Kidney (tissue), 14 donors: Measurements from ENCODE around the gene MACROD2. TPM values are rescaled to one million over a fixed set of nuclear protein-coding genes. Genes with fewer than 3 reads are reported as not detected.

Experiments
- DNase-seq, 5 donors: peaks; one replicate each; pipeline ENCODE4 v3.0.0-alpha.2; 2013 to 2020
- FAIRE-seq: peaks from 2 replicates; lab custom pipeline; 2012; peaks lifted over from hg19 to GRCh38; lab: Jason Lieb, UNC
- H3K27ac ChIP-seq, 2 donors: one replicate each; pipeline ENCODE4 v1.7.0; 2013; ENCODE audit warnings: low read depth in 2 of 2, low read length in 2 of 2, inconsistent platforms in 1 of 2
- H3K27me3 ChIP-seq: one replicate; pipeline ENCODE4 v1.7.1; 2013; ENCODE audit warnings: low read length, inconsistent platforms; ENCODE audit not compliant: control insufficient read depth, insufficient read depth
- H3K36me3 ChIP-seq, 3 donors: one replicate each; pipeline versions ENCODE4 v1.7.0 to v1.7.1; 2013; ENCODE audit warnings: low read length in 3 of 3, control low read depth in 1 of 3, inconsistent platforms in 1 of 3; ENCODE audit not compliant: insufficient read depth in 3 of 3, control insufficient read depth in 2 of 3
- H3K4me1 ChIP-seq, 3 donors: one replicate each; pipeline versions ENCODE4 v1.7.0 to v1.7.1; 2013; ENCODE audit warnings: low read length in 3 of 3, inconsistent platforms in 1 of 3, low read depth in 1 of 3; ENCODE audit not compliant: control insufficient read depth in 2 of 3, insufficient read depth in 2 of 3
- H3K4me3 ChIP-seq, 3 donors: one replicate each; pipeline versions ENCODE4 v1.7.0 to v1.8.1; 2013; ENCODE audit warnings: low read length in 3 of 3, control low read depth in 1 of 3, inconsistent platforms in 1 of 3
- H3K9ac ChIP-seq, 3 donors: one replicate each; pipeline versions ENCODE4 v1.7.0 to v1.7.1; 2013; ENCODE audit warnings: low read length in 3 of 3, control low read depth in 1 of 3, inconsistent platforms in 1 of 3
- H3K9me3 ChIP-seq, 3 donors: one replicate each; pipeline versions ENCODE4 v1.7.0 to v1.7.1; 2013; ENCODE audit warnings: low read length in 3 of 3, control low read depth in 1 of 3, inconsistent platforms in 1 of 3; ENCODE audit not compliant: control insufficient read depth in 2 of 3, insufficient read depth in 1 of 3
- CTCF ChIP-seq: IDR thresholded peaks from 3 replicates; pipeline ENCODE4 v1.5.1; 2012; ENCODE audit warnings: mild to moderate bottlenecking, moderate library complexity, borderline replicate concordance; ENCODE audit not compliant: insufficient read depth; ENCODE audit errors: extremely low read depth
- intact Hi-C: fragments of 100-400 bp; cut with DNase I; formaldehyde crosslinking; loops from one replicate; pipeline ENCODE4 v1.11.1; 2022
- polyA plus RNA-seq: library from polyadenylated mRNA; stranded (reverse); fragments of 350-450 nt; fragmentation: Illumina TruSeq; extraction: RNeasy Lipid Tissue Mini Kit (QIAGEN cat#74804); gene quantifications from one replicate; pipeline ENCODE4 v1.2.3, GENCODE V29; 2014; ENCODE audit warnings: low read depth, low replicate concordance; ENCODE audit not compliant: insufficient read depth
- total RNA-seq: library from RNA; stranded (reverse); fragmentation: NEBNext Ultra II Directional; extraction: Animal tissue kit (Norgen Biotek cat#: 25700); gene quantifications from one replicate; pipeline ENCODE4 v1.2.1, GENCODE V29; 2021
- donor health status: control.
- donor health status: control.
- donor health status: control.
- donor health status: control.
- donor health status: control.
- donor health status: DM: yes; HTN: yes; CAD: no.
- donor health status: Normal renal cell carcinoma (clear cell type).

Gene MACROD2
- total and polyA plus RNA-seq, 2 donors from 2014 or later, result 3.0 to 10.0 TPM

GRCh38 chr20:14310977-14311627 is 315.8 kb downstream of the MACROD2 start:
- no peak for DNase-seq
- no peak overlapping the region for H3K9ac ChIP-seq
- intact Hi-C loops, result no loop called here

GRCh38 chr20:14312001-14312400 is 316.7 kb downstream of the MACROD2 start:
- no peak overlapping the region for H3K9ac ChIP-seq
- intact Hi-C loops, result no loop called here
- TF ChIP-seq CTCF, result no peak

More at GRCh38 chr20:14310977-14311627, 315.8 kb downstream of the MACROD2 start:
- Histone ChIP-seq H3K9me3 (no peaks in the 10 kb centered on the region), H3K27ac (no peak overlapping the region), H3K4me3 (no peak overlapping the region), H3K36me3 (no peaks in the 10 kb centered on the region), H3K27me3 (no peaks in the 10 kb centered on the region), H3K4me1 (no peaks in the 10 kb centered on the region)
- no peak for TF ChIP-seq CTCF
- no peak for FAIRE-seq

GRCh38 chr20:14313341-14314020 is 318.2 kb downstream of the MACROD2 start:
- Histone ChIP-seq H3K4me1 (no peaks in the 10 kb centered on the region), H3K4me3 (no peak overlapping the region), H3K9me3 (no peaks in the 10 kb centered on the region), H3K27me3 (no peaks in the 10 kb centered on the region), H3K9ac (no peak overlapping the region), H3K36me3 (no peaks in the 10 kb centered on the region), H3K27ac (no peak overlapping the region)
- intact Hi-C loops, result no loop called here
- FAIRE-seq, result no peak
- no peak for TF ChIP-seq CTCF
- DNase-seq, result no peak

More at GRCh38 chr20:14312001-14312400, 316.7 kb downstream of the MACROD2 start:
- Histone ChIP-seq H3K4me3 (no peak overlapping the region), H3K27ac (no peak overlapping the region), H3K9me3 (no peaks in the 10 kb centered on the region), H3K36me3 (no peaks in the 10 kb centered on the region), H3K27me3 (no peaks in the 10 kb centered on the region), H3K4me1 (no peaks in the 10 kb centered on the region)
- FAIRE-seq, result no peak
- DNase-seq, result no peak
